AG04450 (cell line): ENCODE data around the gene FAR1. TPM values are rescaled to one million over a fixed set of nuclear protein-coding genes. Genes with fewer than 3 reads are reported as not detected.

Source experiments
- CTCF ChIA-PET: fragments of 300-600, 350-600 bp; formaldehyde crosslinking; extraction: SDS; loops from one replicate; lab custom pipeline; 2022; ENCODE audit warnings: antibody characterized with exemption, inconsistent platforms; lab: Charles Lee
- POLR2A ChIA-PET: fragments of 350-600 bp; formaldehyde crosslinking; extraction: SDS; loops from one replicate; lab custom pipeline; 2021; ENCODE audit warnings: antibody characterized with exemption, inconsistent platforms; lab: Yijun Ruan, JAX
- DNase-seq: peaks from one replicate; pipeline ENCODE4 v3.0.0-alpha.2; 2011; ENCODE audit warnings: low read depth, low spot score
- H3K27ac ChIP-seq: one replicate; pipeline ENCODE4 v1.5.1; 2012; ENCODE audit warnings: low read depth, low read length, control low read depth
- H3K27me3 ChIP-seq: one replicate; pipeline ENCODE4 v1.6.0; 2012; ENCODE audit warnings: low read length; ENCODE audit not compliant: control insufficient read depth, insufficient read depth
- H3K4me3 ChIP-seq: 2 replicates; pipeline ENCODE4 v1.5.1; 2011; ENCODE audit warnings: mild to moderate bottlenecking, low read depth, low read length, control low read depth
- H3K9me3 ChIP-seq: 2 replicates; pipeline ENCODE4 v1.5.1; 2012; ENCODE audit warnings: low read length; ENCODE audit not compliant: control insufficient read depth, insufficient read depth
- polyA plus RNA-seq: library from polyadenylated mRNA; depleted of rRNA; stranded (reverse); fragments of >200 nt; gene quantifications from 2 replicates; pipeline ENCODE4 v1.2.3, GENCODE V29; 2011
- TF ChIP-seq, protein P1 (sequence below): IDR thresholded peaks from 2 replicates; pipeline ENCODE4 v1.5.1; 2011; ENCODE audit warnings: low read depth, low read length, control low read depth, inconsistent platforms

The FAR1 gene
- polyA plus RNA-seq, 1 experiment: 71.7 TPM

DNA sequence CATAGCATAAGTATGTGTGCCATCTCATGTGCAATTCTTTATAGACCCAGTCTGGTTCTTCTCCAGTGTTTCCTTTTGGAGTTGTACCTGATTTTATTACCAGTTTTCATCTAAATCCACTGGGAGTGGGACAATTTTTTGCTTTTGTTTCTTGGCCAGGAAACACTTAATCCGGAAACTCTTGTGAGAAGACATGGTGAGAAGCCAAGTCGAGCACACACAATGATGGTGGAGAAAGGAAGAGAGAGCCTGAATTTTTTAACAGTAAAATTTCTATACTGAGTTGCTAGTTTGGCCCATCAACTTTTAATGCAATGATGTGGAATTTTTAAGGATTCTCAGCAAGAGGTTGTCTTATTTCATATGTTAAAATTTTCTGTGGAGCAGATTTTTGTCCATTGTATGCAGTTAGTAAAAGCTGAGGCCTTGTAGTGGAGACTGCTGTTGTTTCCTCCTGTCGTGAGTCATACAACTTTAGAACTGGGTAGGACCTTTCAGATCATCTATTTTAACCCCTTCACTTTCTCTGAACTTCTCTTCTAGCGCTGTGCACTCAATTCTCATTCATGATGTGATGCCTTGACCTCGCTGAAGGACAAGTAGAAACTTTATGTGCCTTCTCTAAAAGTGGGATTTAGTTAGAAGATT is 17.1 kb downstream of the FAR1 start:
- DNase-seq: no peak
- ChIA-PET POLR2A (no interaction called here), CTCF (no interaction called here)
- TF ChIP-seq, protein P1, sequence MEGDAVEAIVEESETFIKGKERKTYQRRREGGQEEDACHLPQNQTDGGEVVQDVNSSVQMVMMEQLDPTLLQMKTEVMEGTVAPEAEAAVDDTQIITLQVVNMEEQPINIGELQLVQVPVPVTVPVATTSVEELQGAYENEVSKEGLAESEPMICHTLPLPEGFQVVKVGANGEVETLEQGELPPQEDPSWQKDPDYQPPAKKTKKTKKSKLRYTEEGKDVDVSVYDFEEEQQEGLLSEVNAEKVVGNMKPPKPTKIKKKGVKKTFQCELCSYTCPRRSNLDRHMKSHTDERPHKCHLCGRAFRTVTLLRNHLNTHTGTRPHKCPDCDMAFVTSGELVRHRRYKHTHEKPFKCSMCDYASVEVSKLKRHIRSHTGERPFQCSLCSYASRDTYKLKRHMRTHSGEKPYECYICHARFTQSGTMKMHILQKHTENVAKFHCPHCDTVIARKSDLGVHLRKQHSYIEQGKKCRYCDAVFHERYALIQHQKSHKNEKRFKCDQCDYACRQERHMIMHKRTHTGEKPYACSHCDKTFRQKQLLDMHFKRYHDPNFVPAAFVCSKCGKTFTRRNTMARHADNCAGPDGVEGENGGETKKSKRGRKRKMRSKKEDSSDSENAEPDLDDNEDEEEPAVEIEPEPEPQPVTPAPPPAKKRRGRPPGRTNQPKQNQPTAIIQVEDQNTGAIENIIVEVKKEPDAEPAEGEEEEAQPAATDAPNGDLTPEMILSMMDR: no peak
- Histone ChIP-seq H3K9me3 (no peaks in the 10 kb centered on the region), H3K27ac (no peak overlapping the region), H3K27me3 (no peaks in the 10 kb centered on the region), H3K4me3 (no peak overlapping the region)

DNA sequence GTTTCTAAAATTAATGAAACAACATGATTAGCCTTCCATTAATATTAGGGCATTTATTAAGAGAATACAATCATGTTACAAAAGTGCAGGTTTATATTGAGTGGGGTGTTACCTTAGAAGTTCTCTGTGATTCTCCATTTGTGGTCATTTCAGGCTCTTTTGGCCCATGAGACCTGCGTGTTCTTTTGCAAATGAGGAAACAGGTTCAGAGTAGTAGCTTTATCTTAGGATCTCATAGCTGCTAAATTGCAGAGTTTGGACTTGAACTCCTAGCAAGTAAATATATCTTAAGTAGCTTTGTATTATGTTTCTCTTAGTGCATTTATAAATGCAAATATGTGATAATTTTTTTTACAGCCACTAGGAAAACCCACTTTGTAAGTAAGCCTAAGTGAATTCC is 18.3 kb downstream of the FAR1 start:
- no peak overlapping the region for H3K27ac ChIP-seq
- TF ChIP-seq, protein P1: no peak
- no peaks in the 10 kb centered on the region for H3K9me3 ChIP-seq
- no peaks in the 10 kb centered on the region for H3K27me3 ChIP-seq
- CTCF ChIA-PET: interaction anchor here (1.5 kb wide), 1 partner anchor 19 kb away, joined by 5 read pairs; no protein-coding TSS in a partner anchor
- POLR2A ChIA-PET: no interaction called here
- H3K4me3 ChIP-seq: no peak overlapping the region
- DNase-seq: no peak

DNA sequence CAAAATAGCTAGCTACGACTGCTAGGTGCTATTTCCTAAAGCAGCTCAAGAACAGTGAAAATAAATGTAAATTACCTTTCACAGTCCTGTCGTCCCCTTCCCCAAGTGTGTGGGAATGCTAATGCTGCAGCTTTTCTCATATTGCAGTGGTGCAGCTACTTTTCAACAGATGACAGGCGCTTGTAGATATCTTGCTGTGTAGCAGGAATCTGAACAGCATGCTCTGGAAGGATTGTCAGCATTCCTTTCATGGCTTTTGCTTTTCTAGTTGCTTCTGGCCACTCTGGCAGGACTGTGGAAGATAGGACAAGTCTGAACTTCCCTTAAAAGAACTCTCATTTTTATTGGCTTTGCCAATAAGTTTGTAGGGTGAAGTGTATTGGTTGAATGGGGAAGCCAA is 18.8 kb downstream of the FAR1 start:
- CTCF ChIA-PET: interaction anchor here (1.5 kb wide), 1 partner anchor 20 kb away, joined by 5 read pairs; no protein-coding TSS in a partner anchor
- TF ChIP-seq, protein P1: no peak
- Histone ChIP-seq H3K4me3 (no peak overlapping the region), H3K27me3 (no peaks in the 10 kb centered on the region), H3K9me3 (no peaks in the 10 kb centered on the region), H3K27ac (no peak overlapping the region)
- no peak for DNase-seq
- POLR2A ChIA-PET: no interaction called here

DNA sequence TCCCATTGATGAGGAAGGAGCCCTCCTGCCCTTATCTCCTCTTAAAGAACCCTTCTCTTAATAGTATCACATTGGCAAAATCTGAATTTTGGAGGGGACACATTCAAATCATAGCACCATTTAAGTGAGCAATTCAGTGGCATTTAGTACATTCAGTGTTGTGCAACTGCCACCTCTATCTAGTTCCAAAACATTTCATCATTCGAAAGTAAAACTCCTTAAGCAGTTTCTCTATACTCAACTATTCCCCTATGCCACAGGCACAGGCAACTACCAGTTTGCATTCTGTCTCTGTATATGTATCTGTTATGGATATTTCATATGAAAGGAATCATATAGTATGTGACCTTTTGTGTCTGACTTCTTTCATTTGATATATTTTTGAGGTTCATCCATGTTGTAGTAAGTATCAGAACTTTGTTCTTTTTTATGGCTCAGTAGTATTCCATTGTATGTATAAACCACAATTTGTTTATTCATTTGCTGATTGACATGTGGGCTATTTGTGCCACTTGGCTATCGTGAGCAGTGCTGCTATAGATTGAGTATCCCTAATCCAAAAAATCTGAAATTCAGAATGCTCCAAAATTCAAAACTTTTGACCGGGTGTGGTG is 22.9 kb downstream of the FAR1 start:
- TF ChIP-seq, protein P1: no peak
- no peak overlapping the region for H3K27ac ChIP-seq
- POLR2A ChIA-PET: no interaction called here
- H3K4me3 ChIP-seq: no peak overlapping the region
- no peaks in the 10 kb centered on the region for H3K9me3 ChIP-seq
- no peaks in the 10 kb centered on the region for H3K27me3 ChIP-seq
- no peak for DNase-seq
- CTCF ChIA-PET: no interaction called here

DNA sequence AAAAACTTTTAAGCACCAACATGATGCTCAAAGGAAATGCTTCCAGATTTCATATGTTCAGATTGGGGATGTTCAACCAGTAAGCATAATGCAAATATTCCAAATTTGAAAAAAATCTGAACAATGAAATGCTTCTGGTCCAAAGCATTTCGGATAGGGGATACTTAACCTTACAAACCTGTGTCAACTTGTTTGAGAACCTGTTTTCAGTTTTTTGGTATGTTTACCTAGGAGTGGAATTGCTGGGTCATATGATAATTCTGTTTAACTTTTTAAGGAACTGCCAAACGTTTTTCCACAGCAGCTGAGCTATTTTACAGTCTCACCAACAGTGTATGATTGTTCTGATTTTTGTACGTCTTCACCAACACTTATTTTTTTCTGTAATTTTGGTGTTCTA is 23.7 kb downstream of the FAR1 start:
- no peaks in the 10 kb centered on the region for H3K27me3 ChIP-seq
- TF ChIP-seq, protein P1: no peak
- no peaks in the 10 kb centered on the region for H3K9me3 ChIP-seq
- DNase-seq: no peak
- POLR2A ChIA-PET: no interaction called here
- H3K4me3 ChIP-seq: no peak overlapping the region
- CTCF ChIA-PET: no interaction called here
- H3K27ac ChIP-seq: no peak overlapping the region
